T-helper 1 cell treated with Interleukin-12 subunit alpha and Interleukin-12 subunit beta and Interleukin-4 antibody, amounts not matched to agents 30 μg/mL and 1 μg/mL, for 36 hours (primary cell): Measurements from ENCODE around the gene NSD2.

Experiments used
- H3K27ac Mint-ChIP-seq: one replicate; pipeline ENCODE4 v1.8.0; 2021; ENCODE audit warnings: mild to moderate bottlenecking, mixed read lengths
- H3K27me3 Mint-ChIP-seq: one replicate; pipeline ENCODE4 v1.8.0; 2021; ENCODE audit warnings: low read depth, mixed read lengths
- H3K36me3 Mint-ChIP-seq: one replicate; pipeline ENCODE4 v1.8.0; 2021; ENCODE audit warnings: low read depth, mixed read lengths
- H3K4me1 Mint-ChIP-seq: one replicate; pipeline ENCODE4 v1.8.0; 2021; ENCODE audit warnings: low read depth, mixed read lengths
- H3K4me3 Mint-ChIP-seq: one replicate; pipeline ENCODE4 v1.8.0; 2021; ENCODE audit warnings: mild to moderate bottlenecking, moderate library complexity, mixed read lengths
- H3K9me3 Mint-ChIP-seq: one replicate; pipeline ENCODE4 v1.8.0; 2021; ENCODE audit warnings: mixed read lengths

Gene NSD2

DNA sequence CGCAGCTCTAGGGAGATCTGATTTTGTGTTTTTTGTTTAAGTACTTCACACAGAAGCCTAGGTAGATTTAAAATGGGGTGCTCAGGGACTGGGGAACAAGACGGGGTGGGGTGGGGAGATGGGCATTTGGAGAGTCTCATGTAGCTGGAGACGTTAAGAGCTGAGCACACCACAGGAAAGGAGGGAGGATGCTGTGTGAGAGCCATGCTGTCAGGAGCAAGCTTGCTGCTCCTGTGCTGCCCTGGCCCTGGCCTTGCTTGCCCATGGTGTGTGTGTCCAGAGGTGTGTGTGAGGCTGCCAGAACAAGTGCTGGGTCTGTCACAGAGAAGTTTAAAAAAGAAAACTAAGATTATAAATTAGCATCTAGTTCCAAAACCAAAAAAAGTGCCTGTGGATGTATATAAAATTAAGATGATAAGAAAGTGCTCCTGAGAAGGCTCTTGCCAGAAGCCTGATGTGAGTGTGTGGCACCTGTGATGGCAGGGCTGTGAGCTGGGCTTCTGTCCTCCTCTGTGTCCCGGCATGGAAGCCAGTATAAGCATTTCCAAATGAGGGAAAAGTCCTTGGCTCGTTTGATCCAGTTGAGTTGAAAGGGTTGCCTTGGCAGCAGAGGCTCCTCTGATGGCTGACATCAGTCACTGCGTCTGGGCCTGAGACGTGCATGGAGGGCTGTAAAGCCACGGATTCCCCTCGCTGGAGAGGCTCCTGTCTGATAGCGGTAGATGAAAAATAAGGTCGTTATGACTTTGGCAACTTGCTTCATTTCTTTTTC is 74.1 kb downstream of the NSD2 start:
- Mint-ChIP-seq H3K4me3 (no peak overlapping the region), H3K9me3 (no peaks in the 10 kb centered on the region), H3K27me3 (no peaks in the 10 kb centered on the region), H3K36me3 (peaks cover 26% of the 10 kb centered on the region), H3K4me1 (no peaks in the 10 kb centered on the region), H3K27ac (no peak overlapping the region)

DNA sequence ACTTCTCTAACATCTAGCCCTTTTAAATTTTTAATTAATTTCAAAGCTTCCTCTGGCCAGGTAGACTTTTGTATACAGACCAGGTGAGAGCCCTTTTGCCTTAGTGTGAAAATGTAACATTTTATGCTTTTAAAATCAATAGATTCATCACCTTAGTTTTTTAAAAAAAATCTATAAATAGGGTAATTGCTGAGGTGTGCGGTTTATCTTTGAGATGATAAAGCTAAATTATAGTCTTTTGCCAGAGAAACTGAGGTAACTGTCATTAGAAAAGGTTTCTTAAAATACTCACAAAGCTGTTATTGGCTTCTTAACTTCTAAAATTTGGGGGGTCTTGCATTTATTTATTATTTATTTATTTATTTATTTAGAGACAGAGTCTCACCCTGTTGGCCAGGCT is 74.7 kb downstream of the NSD2 start:
- no peak overlapping the region for H3K27ac Mint-ChIP-seq
- H3K9me3 Mint-ChIP-seq = no peaks in the 10 kb centered on the region
- H3K36me3 Mint-ChIP-seq = peaks cover 24% of the 10 kb centered on the region
- no peak overlapping the region for H3K4me3 Mint-ChIP-seq
- no peaks in the 10 kb centered on the region for H3K4me1 Mint-ChIP-seq
- H3K27me3 Mint-ChIP-seq = no peaks in the 10 kb centered on the region

DNA sequence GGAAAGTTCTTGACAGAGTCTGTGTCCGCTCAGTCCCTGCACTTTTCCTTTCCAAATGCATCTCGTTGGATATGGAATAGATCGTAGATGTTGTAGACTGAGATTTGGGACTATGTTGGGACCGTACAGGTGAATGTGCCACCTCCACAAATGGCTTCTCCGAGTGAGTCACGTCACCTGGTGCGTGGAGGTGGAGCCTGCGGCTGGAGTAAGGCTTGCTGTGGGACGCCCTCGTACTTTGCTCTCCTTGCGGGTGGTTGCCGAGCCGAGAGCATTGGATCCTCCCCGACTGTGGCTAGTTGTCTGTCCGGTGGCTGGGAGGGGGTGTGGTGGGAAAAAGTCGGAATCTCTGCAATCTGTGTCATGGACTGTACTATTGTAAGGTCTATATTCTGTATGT is 77.0 kb downstream of the NSD2 start:
- H3K4me3 Mint-ChIP-seq = no peak overlapping the region
- peaks cover 23% of the 10 kb centered on the region for H3K36me3 Mint-ChIP-seq
- no peaks in the 10 kb centered on the region for H3K27me3 Mint-ChIP-seq
- no peaks in the 10 kb centered on the region for H3K4me1 Mint-ChIP-seq
- H3K27ac Mint-ChIP-seq = no peak overlapping the region
- no peaks in the 10 kb centered on the region for H3K9me3 Mint-ChIP-seq

DNA sequence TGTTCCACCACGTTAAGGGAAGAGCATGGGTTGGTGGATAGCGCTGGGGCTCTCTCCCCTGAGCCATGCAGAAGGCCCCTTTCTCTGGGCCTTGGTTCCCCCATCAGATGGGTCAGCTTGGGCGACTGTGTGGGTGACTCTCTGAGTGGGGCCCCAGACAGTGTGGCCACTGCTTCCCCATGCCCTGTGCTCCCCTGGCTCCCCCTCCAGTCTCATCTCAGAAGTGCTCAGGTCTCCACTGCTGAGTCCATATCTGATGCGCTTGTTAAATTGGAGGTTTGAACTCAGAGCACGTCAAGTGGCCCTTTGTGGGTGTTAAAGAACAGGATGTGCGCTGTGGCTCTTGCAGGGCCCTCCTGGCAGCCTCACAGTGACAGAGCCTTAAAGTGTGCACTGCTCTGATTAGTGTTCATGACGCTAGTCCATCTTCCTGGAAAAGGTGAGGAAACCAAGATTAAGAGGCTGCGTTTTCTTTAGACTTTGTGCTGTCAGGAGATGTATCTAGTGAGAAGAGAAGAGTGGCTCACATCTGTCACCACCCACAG is 77.8 kb downstream of the NSD2 start:
- H3K36me3 Mint-ChIP-seq = peaks cover 20% of the 10 kb centered on the region

DNA sequence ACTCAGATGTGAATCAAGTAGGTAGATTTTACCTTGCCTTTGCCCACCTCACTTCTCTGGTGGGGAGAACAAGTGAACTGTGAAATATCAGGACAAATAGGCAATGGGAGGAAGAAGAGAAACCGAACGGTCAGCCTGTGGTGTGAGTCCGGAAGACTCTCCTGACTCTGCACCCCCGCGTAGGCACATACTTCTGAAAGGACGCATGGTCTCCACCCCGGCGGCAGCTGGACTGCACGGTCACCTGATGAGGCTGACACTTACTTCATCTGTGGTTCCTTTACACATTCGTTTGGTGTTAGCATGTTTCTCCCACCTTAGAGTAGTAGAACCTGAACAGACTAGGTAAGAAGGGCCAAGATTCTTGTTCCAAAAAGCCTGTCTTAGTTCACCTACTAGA is 79.2 kb downstream of the NSD2 start:
- Mint-ChIP-seq H3K27ac (no peak overlapping the region), H3K4me1 (no peaks in the 10 kb centered on the region), H3K9me3 (no peaks in the 10 kb centered on the region), H3K36me3 (peaks cover 22% of the 10 kb centered on the region), H3K4me3 (no peak overlapping the region), H3K27me3 (no peaks in the 10 kb centered on the region)

More for the DNA sequence above, 77.8 kb downstream of the NSD2 start:
- no peaks in the 10 kb centered on the region for H3K9me3 Mint-ChIP-seq
- no peak overlapping the region for H3K4me3 Mint-ChIP-seq
- no peaks in the 10 kb centered on the region for H3K4me1 Mint-ChIP-seq
- no peak overlapping the region for H3K27ac Mint-ChIP-seq
- no peaks in the 10 kb centered on the region for H3K27me3 Mint-ChIP-seq

DNA sequence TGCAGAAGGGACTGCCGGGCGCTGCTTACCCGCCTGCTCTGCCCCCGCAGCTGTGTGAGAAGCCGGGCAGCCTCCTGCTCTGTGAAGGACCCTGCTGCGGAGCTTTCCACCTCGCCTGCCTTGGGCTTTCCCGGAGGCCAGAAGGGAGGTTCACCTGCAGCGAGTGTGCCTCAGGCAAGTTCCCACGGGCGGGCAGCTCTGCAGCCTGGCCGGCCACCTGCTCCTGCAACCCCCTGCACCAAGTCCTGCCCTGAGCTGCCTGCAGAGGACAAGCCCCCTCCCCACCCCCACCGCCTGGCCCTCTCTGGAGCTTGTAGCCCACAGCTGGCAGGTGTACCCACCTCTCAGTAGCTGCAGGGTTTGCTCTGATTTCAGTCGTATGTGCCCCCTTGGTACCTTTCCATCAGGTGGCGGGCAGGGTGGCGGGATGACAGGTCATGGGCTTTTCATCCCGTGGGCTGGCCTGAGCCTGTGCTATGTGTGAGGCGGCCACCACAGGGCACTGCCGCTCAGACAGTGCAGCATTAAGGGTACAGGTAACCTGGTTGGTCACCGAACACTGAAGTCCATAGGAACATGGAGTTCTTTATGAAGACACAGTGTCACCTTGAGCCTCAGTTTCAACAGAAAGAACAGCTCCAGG is 81.0 kb downstream of the NSD2 start:
- H3K36me3 Mint-ChIP-seq = peaks cover 30% of the 10 kb centered on the region

DNA sequence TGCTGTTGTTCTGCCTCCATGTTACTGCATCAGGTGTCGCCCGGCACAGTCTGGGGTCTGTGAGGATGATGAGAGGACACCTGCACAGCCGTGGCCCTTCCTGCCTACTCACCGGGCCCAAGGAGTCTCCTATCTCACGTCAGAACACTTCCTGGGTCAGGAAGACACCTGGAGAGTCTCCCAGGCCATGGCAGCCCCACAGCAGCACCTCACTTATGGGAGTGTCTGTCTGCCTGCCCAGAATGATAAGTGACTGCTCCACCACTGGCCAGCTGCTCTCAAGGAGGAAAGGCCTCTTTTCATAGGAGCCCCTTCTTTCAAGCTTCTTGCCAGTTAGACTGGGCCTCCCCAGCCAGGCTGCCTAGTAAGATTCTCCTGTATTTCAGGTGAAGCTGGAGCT is 81.5 kb downstream of the NSD2 start:
- no peak overlapping the region for H3K4me3 Mint-ChIP-seq
- no peak overlapping the region for H3K27ac Mint-ChIP-seq
- no peaks in the 10 kb centered on the region for H3K9me3 Mint-ChIP-seq
- no peaks in the 10 kb centered on the region for H3K27me3 Mint-ChIP-seq
- no peaks in the 10 kb centered on the region for H3K4me1 Mint-ChIP-seq
- H3K36me3 Mint-ChIP-seq = peaks cover 30% of the 10 kb centered on the region

More for the DNA sequence above, 81.0 kb downstream of the NSD2 start:
- Mint-ChIP-seq H3K27ac (no peak overlapping the region), H3K9me3 (no peaks in the 10 kb centered on the region), H3K27me3 (no peaks in the 10 kb centered on the region), H3K4me1 (no peaks in the 10 kb centered on the region), H3K4me3 (no peak overlapping the region)

DNA sequence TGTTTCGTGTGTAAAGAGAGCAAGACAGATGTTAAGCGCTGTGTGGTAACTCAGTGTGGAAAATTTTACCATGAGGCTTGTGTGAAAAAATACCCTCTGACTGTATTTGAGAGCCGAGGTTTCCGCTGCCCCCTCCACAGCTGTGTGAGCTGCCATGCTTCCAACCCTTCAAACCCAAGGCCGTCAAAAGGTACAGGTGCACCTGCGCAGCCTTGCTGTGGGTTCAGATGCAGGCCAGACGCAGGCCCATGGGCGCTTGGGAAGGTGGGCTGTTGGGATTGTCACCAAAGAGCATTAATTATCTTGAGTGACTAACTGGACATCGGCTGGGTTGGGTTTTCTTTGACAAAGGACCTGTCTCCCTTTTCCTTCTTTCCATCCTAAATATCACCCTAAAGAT is 82.1 kb downstream of the NSD2 start:
- no peak overlapping the region for H3K4me3 Mint-ChIP-seq
- H3K9me3 Mint-ChIP-seq = no peaks in the 10 kb centered on the region
- H3K36me3 Mint-ChIP-seq = peaks cover 28% of the 10 kb centered on the region
- no peaks in the 10 kb centered on the region for H3K27me3 Mint-ChIP-seq
- no peak overlapping the region for H3K27ac Mint-ChIP-seq
- no peaks in the 10 kb centered on the region for H3K4me1 Mint-ChIP-seq

DNA sequence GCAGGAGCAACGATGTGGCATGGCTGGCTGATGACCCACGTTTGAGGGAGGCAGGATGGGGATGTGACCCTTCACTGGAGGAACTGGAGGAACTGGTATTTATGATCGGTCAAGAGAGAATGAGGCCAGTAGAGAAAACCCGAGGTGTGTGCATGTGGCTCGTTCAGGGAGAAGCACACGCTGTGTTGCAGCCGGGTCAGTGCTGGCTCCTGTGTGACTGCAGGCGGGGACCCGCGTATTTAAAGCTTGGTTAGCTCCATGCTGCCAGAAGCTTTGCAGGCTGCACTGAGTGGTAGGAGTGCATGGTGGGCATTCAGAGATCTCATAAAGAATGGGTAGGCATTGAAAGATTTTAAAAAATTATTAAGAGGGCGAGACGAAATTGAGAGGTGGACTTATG is 85.4 kb downstream of the NSD2 start:
- Mint-ChIP-seq H3K9me3 (no peaks in the 10 kb centered on the region), H3K4me3 (no peak overlapping the region), H3K36me3 (peaks cover 44% of the 10 kb centered on the region), H3K4me1 (no peaks in the 10 kb centered on the region), H3K27me3 (no peaks in the 10 kb centered on the region), H3K27ac (no peak overlapping the region)

DNA sequence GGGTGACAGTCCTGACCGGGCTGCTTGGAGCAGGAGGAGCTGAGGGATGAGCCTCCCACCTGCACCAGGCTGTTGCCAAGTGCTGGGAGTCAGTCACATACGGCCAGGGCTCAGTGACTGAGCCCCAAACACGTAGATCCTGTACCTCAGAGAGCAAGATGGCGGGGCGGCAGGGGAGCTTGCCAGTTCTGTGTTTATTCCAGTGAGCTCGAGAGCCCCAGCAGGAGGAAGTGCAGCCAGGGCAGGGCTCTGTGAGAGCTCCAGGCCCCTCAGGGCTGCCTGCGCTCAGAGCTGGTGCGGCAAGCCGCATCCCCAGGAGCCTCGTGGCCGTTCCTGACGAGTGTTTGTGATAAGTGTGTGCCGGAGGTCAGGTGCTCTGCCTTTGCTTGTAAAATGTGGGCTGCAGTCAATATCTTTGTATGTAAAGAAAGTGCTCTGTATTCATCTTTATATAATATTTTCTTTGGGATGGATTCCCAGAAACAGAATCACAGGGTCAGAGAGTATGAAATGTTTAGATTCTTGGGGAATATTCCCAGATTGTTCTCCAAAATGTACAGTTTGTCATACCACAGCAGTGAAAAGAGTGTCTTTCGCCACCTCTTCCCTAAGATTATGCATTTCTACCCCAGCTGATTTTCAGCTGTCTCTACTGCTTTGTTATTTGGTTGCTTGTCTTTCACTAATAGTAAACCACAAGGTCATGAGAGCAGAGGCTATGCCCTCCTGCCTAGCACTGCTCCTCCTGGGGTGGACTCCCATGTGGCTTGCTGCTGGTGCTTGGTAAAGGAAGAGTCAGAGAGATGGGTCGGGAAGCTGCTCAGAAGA is 87.3 kb downstream of the NSD2 start:
- peaks cover 54% of the 10 kb centered on the region for H3K36me3 Mint-ChIP-seq
- H3K4me1 Mint-ChIP-seq = no peaks in the 10 kb centered on the region
- H3K4me3 Mint-ChIP-seq = no peak overlapping the region
- no peaks in the 10 kb centered on the region for H3K9me3 Mint-ChIP-seq
- H3K27ac Mint-ChIP-seq = no peak overlapping the region
- no peaks in the 10 kb centered on the region for H3K27me3 Mint-ChIP-seq

DNA sequence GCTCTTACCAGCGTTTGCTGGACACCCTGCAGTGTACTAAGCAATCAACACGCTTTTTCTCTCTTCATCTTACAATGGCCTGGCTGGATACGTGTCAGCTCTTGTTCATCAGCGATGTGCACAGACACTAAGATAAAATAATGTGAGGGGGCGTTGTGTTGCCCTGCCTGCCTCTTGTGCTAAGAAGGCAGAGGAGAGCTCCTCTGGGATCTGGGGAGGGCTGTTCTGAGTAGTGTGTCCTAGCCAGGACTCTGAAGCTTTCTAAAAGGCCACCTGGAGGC is 87.9 kb downstream of the NSD2 start:
- Mint-ChIP-seq H3K36me3 (peaks cover 57% of the 10 kb centered on the region), H3K4me1 (peaks cover 3% of the 10 kb centered on the region)

DNA sequence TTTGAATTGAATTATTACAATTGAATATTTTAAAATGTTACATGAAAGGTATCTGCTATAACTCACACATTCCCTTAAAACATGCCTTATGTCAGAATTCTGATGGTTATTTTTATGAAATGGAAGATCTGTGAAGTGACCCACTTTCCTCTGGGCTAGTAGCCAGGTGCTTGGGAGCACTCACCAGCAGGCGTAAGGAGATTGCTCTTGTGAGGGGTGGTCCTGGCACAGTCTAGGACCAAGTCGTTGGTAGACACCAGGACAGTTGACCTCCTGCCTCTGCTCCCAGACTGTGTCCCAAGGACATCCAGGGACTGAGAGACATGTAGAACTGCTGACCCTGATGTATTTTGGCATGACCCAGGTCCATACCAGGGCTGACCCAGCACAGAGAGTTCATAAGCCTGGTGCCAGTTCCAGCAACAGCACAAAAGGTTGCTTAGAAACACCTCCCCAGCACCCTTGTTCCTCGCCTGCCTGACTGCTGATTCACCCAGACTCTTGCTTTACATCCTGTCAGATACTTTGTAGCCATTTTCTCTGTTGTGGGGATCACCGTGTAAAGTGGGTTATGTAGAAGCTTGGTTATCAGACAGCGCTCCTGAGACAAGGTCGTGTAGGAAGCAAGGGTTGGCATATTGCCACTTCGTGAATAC is 89.1 kb downstream of the NSD2 start:
- no peaks in the 10 kb centered on the region for H3K9me3 Mint-ChIP-seq
- peaks cover 5% of the 10 kb centered on the region for H3K4me1 Mint-ChIP-seq
- H3K36me3 Mint-ChIP-seq = peaks cover 58% of the 10 kb centered on the region
- H3K27ac Mint-ChIP-seq = no peak overlapping the region
- no peak overlapping the region for H3K4me3 Mint-ChIP-seq
- H3K27me3 Mint-ChIP-seq = no peaks in the 10 kb centered on the region

More for the DNA sequence above, 87.9 kb downstream of the NSD2 start:
- Mint-ChIP-seq H3K27me3 (no peaks in the 10 kb centered on the region), H3K4me3 (no peak overlapping the region), H3K27ac (no peak overlapping the region), H3K9me3 (no peaks in the 10 kb centered on the region)

DNA sequence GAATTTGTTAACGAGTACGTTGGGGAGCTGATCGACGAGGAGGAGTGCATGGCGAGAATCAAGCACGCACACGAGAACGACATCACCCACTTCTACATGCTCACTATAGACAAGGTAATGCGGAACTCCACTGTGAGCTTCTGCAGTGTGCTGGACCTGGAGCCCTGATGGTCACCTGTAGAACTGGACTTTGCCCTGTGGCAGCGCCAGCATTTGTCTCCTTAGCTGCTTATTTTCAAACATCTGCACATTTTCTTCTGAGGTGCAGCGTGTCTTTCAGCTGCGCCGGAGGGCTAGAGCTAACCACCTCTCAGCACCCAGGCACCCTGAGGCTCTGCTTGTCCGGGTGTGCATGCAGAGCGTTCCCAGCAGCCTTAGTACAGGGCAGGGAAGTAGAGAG is 89.8 kb downstream of the NSD2 start:
- peaks cover 5% of the 10 kb centered on the region for H3K4me1 Mint-ChIP-seq
- H3K27ac Mint-ChIP-seq = no peak overlapping the region
- no peak overlapping the region for H3K4me3 Mint-ChIP-seq
- H3K9me3 Mint-ChIP-seq = no peaks in the 10 kb centered on the region
- H3K36me3 Mint-ChIP-seq = peaks cover 56% of the 10 kb centered on the region
- no peaks in the 10 kb centered on the region for H3K27me3 Mint-ChIP-seq

DNA sequence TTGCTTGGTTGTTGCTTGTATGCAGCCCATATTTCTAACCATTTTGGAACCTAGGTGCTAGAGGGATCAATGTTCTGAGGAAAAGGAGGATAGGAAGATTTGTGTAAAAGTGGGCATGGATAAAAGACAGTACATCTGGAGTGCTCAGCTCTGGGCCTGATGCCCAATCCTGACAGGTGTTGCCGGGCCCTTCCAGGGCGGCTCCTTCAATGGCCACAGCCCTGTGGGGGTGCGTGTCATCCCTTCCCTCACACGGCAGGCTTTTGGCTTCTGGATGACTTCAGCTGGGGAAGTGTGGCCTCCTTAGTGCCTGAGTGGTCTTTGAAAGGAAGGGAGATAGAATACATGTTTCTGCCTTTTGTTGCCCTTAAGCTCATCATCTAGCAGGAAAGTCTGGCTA is 90.4 kb downstream of the NSD2 start:
- Mint-ChIP-seq H3K9me3 (no peaks in the 10 kb centered on the region), H3K36me3 (peaks cover 55% of the 10 kb centered on the region), H3K27ac (no peak overlapping the region), H3K4me1 (peaks cover 5% of the 10 kb centered on the region), H3K4me3 (no peak overlapping the region), H3K27me3 (no peaks in the 10 kb centered on the region)
